Stomach (tissue), 4 donors: ENCODE measurements around the gene NUB1.

Experiments used
- EP300 ChIP-seq: sonication (generic); formaldehyde crosslinking; IDR thresholded peaks from one replicate; pipeline ENCODE4 v1.6.1; 2017; ENCODE audit warnings: antibody characterized with exemption
- POLR2A ChIP-seq, 4 donors: fragments of 450-650 bp; IDR thresholded peaks; one replicate each; pipeline ENCODE4 v1.6.1; 2016; ENCODE audit warnings: antibody characterized with exemption in 4 of 4, control low read depth in 2 of 4, mild to moderate bottlenecking in 1 of 4, moderate library complexity in 1 of 4
- TF ChIP-seq, protein P1 (sequence below), 7 experiments: fragments of 450-650 bp in 4 of 7; fragments of 200-600 bp in 3 of 7; sonication (generic) in 3 of 7; IDR thresholded peaks; one replicate each; pipeline ENCODE4 v1.5.1; 2016 to 2019; ENCODE audit warnings: antibody characterized with exemption in 7 of 7, control low read depth in 2 of 7, mild to moderate bottlenecking in 1 of 7

DNA sequence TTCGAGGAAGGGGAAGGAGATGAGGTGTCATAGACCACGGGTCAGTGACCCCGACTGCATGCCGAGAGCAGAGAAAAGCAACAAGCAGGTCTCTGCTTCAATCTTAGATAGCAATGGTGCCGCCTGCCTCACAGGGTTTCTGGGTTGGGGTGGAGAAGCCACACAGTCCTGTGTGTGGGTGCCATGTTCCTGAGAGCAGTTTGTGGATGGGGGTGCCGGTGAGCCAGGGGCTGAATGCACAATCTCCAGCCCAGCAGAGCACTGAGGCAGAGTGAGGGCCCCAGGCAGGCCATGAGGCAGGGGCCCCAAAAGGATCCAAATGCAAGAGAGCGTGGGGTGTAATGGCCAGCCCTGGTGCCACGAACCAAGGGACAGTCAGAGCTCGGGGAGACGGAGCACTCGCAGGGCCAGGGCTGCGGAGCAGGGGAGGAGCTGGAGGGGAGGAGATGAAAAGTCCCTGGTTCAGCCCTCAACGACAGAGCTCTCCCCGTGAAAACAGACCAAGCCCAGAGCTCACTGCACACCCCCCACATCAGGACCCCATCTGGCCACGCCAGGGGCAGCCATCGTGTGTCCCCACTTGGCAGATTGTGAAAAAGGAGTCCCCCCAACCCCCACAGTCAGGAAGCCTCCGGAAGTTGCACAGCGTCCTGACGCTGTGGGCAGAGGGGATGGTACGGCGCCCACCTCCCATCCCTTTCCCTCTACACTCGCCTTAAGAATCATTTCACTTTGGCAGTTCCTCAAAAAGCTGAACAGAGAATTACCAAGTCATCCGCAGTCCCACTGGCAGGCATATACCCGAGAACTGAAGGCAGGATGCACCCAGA lies 48.4 kb downstream of the NUB1 start:
- TF ChIP-seq, protein P1, sequence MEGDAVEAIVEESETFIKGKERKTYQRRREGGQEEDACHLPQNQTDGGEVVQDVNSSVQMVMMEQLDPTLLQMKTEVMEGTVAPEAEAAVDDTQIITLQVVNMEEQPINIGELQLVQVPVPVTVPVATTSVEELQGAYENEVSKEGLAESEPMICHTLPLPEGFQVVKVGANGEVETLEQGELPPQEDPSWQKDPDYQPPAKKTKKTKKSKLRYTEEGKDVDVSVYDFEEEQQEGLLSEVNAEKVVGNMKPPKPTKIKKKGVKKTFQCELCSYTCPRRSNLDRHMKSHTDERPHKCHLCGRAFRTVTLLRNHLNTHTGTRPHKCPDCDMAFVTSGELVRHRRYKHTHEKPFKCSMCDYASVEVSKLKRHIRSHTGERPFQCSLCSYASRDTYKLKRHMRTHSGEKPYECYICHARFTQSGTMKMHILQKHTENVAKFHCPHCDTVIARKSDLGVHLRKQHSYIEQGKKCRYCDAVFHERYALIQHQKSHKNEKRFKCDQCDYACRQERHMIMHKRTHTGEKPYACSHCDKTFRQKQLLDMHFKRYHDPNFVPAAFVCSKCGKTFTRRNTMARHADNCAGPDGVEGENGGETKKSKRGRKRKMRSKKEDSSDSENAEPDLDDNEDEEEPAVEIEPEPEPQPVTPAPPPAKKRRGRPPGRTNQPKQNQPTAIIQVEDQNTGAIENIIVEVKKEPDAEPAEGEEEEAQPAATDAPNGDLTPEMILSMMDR (IDR thresholded peaks at IDR 0.05), result no peak
- no peak for TF ChIP-seq POLR2A (IDR thresholded peaks at IDR 0.05)
- no peak for TF ChIP-seq EP300
